CD14-positive monocyte (primary cell): ENCODE results near the gene ABTB1. TPM values are rescaled to one million over a fixed set of nuclear protein-coding genes. Genes with fewer than 3 reads are reported as not detected.

ENCODE experiments used
- DNase-seq, 3 donors: peaks; one replicate each; pipeline ENCODE4 v3.0.0-alpha.2; 2011 to 2022
- H2AFZ ChIP-seq: 2 replicates; pipeline ENCODE4 v1.6.0; 2012; ENCODE audit warnings: mild to moderate bottlenecking, low read depth, low read length, inconsistent platforms; ENCODE audit not compliant: insufficient read depth, poor library complexity, severe bottlenecking
- H3K27ac ChIP-seq, 2 donors: 1 replicate in 1 of 2; 2 replicates in 1 of 2; pipeline ENCODE4 v1.5.1; 2012 to 2013; ENCODE audit warnings: low read length in 2 of 2, control low read depth in 1 of 2, inconsistent platforms in 1 of 2, low read depth in 1 of 2, mild to moderate bottlenecking in 1 of 2
- H3K27me3 ChIP-seq, 2 donors: one replicate each; pipeline versions ENCODE4 v1.6.0 to v1.6.1; 2011 to 2013; ENCODE audit warnings: low read length in 2 of 2; ENCODE audit not compliant: control insufficient read depth in 2 of 2, insufficient read depth in 2 of 2
- H3K36me3 ChIP-seq, 2 donors: replicated peaks in 1 of 2; 1 replicate in 1 of 2; 2 replicates in 1 of 2; pipeline versions ENCODE4 v1.5.1 to v1.6.1; 2012 to 2013; ENCODE audit warnings: low read length in 2 of 2, control low read depth in 1 of 2, inconsistent platforms in 1 of 2, mild to moderate bottlenecking in 1 of 2; ENCODE audit not compliant: insufficient read depth in 2 of 2, control insufficient read depth in 1 of 2
- H3K4me1 ChIP-seq, 2 donors: 1 replicate in 1 of 2; 2 replicates in 1 of 2; pipeline versions ENCODE4 v1.5.1 to v1.6.1; 2012 to 2013; ENCODE audit warnings: low read length in 2 of 2, control low read depth in 1 of 2, inconsistent platforms in 1 of 2, mild to moderate bottlenecking in 1 of 2, moderate library complexity in 1 of 2; ENCODE audit not compliant: insufficient read depth in 2 of 2, control insufficient read depth in 1 of 2
- H3K4me2 ChIP-seq: replicated peaks from 2 replicates; pipeline ENCODE3; 2012; ENCODE audit warnings: low read length, moderate library complexity, mild to moderate bottlenecking; ENCODE audit not compliant: poor library complexity, severe bottlenecking; ENCODE audit errors: extremely low read depth
- H3K4me3 ChIP-seq, 3 experiments: fragments of 200-600 bp in 1 of 3; sonication (generic) in 1 of 3; replicated peaks in 1 of 3; 1 replicate in 2 of 3; 2 replicates in 1 of 3; pipeline ENCODE4 v1.5.1; 2011 to 2013; ENCODE audit warnings: low read length in 3 of 3, mild to moderate bottlenecking in 3 of 3, control low read depth in 2 of 3, low read depth in 2 of 3, inconsistent platforms in 1 of 3, moderate library complexity in 1 of 3
- H3K79me2 ChIP-seq: 2 replicates; pipeline ENCODE4 v1.6.0; 2012; ENCODE audit warnings: mild to moderate bottlenecking, control low read depth, inconsistent platforms, low read length, moderate library complexity; ENCODE audit not compliant: insufficient read depth
- H3K9ac ChIP-seq: 2 replicates; pipeline ENCODE4 v1.6.0; 2017; ENCODE audit warnings: low read length, mild to moderate bottlenecking; ENCODE audit not compliant: insufficient read depth, poor library complexity, severe bottlenecking
- H3K9me3 ChIP-seq, 2 donors: replicated peaks in 1 of 2; 1 replicate in 1 of 2; 2 replicates in 1 of 2; pipeline versions ENCODE4 v1.5.1 to v1.6.1; 2012 to 2013; ENCODE audit warnings: low read length in 2 of 2, control low read depth in 1 of 2; ENCODE audit not compliant: control insufficient read depth in 1 of 2, insufficient read depth in 1 of 2
- H4K20me1 ChIP-seq: 2 replicates; pipeline ENCODE4 v1.6.0; 2012; ENCODE audit warnings: mild to moderate bottlenecking, low read length, control low read depth, moderate library complexity; ENCODE audit not compliant: insufficient read depth
- H3K27ac Mint-ChIP-seq, 7 donors: one replicate each; pipeline ENCODE4 v1.8.0; 2020; ENCODE audit warnings: mild to moderate bottlenecking in 7 of 7, mixed read lengths in 7 of 7, moderate library complexity in 6 of 7, inconsistent platforms in 2 of 7
- H3K27me3 Mint-ChIP-seq, 3 donors: one replicate each; pipeline ENCODE4 v1.8.0; 2021 to 2022; ENCODE audit warnings: low read depth in 3 of 3, mild to moderate bottlenecking in 3 of 3, mixed read lengths in 3 of 3, moderate library complexity in 3 of 3, inconsistent platforms in 1 of 3
- H3K36me3 Mint-ChIP-seq, 2 donors: one replicate each; pipeline ENCODE4 v1.8.0; 2020; ENCODE audit warnings: mixed read lengths in 2 of 2, inconsistent platforms in 1 of 2, mild to moderate bottlenecking in 1 of 2
- H3K4me1 Mint-ChIP-seq: one replicate; pipeline ENCODE4 v1.8.0; 2020; ENCODE audit warnings: mild to moderate bottlenecking, mixed read lengths
- H3K4me3 Mint-ChIP-seq, 2 donors: one replicate each; pipeline ENCODE4 v1.8.0; 2020; ENCODE audit warnings: mild to moderate bottlenecking in 2 of 2, mixed read lengths in 2 of 2, moderate library complexity in 1 of 2
- H3K9me3 Mint-ChIP-seq, 7 donors: one replicate each; pipeline ENCODE4 v1.8.0; 2020 to 2022; ENCODE audit warnings: mixed read lengths in 7 of 7, mild to moderate bottlenecking in 6 of 7, moderate library complexity in 6 of 7, inconsistent platforms in 2 of 7
- CTCF ChIP-seq: fragments of 200-600 bp; IDR thresholded peaks from one replicate; pipeline ENCODE4 v1.8.0; 2022; ENCODE audit warnings: antibody characterized with exemption, mild to moderate bottlenecking
- WGBS: methylation state at CpG from one replicate; pipeline ENCODE4 v1.1.5; 2013; ENCODE audit warnings: missing lambda C conversion rate; ENCODE audit not compliant: insufficient coverage; 5-methylcytosine and 5-hydroxymethylcytosine counted together
- intact Hi-C, 2 donors: fragments of 100-400 bp; cut with micrococcal nuclease; formaldehyde crosslinking; loops; one replicate each; pipeline versions ENCODE4 v1.15.0 to v1.15.1; 2023
- polyA plus RNA-seq, 3 donors: library from polyadenylated mRNA; depleted of rRNA in 1 of 3; unstranded in 2 of 3; stranded (reverse) in 1 of 3; fragments of 300-500 nt in 2 of 3; fragments of >200 nt in 1 of 3; fragmentation: Illumina TruSeq in 2 of 3; gene quantifications; 1 replicate in 2 of 3; 2 replicates in 1 of 3; pipeline ENCODE4 v1.2.3, GENCODE V29; 2012 to 2021

Gene ABTB1
- polyA plus RNA-seq, 3 donors, result 107 to 246 (median 118) TPM

DNA sequence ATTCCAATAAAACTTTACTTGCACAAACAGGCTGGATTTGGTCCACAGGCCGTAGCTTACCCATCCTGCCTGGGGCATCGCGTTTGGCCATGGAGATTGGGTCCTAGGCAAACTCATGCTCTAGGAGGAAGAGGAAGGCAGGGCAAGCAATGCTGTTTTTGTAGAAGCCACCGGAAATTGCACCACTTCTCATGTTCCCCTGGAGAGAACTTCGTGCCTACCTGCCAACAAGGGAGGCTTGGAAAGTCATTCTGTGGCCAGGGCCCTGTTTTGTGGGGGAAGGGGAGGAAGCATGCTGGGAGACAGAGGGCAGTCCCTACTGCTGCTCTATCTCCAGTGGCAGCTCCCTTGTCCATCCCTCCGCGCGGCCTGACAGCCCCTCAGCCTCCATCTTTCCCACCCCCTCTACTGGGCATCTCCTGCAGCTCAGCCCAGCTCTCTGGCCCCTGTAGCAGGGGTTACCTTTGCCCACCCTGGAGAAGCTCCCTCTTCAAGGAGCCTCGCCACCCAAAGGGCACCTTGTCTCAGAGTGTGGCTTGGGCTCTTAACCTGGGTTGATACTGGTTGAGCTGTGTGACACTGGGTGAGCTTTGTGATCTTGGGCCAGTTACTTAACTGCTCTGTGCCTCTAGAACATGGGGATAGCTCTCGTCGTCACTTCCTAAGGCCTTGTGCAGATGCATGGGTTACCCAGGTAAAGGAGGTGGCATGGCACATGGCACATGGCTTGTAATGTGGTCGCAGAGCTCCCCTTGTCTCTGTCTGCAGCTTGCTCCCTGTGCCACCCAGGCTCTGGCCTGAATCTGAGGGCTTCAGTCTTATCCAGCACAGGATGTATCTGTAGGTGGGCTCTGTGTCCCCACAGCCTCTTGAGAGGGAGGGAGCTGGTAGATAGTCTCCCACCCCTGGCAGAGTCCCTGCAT lies 6.1 kb downstream of the ABTB1 start:
- H3K27ac ChIP-seq, result peak overlapping the region in 1 of 2 donors; percentile 7
- no peaks in the 10 kb centered on the region for H3K27me3 ChIP-seq
- peaks cover 49 to 72% of the 10 kb centered on the region in 2 donors for H3K4me1 ChIP-seq
- intact Hi-C loops, result loop anchor here (5.0 to 10.0 kb wide), 4 partner anchors 77 to 396 kb away; partner anchors contain the start of gene SEC61A1 (in 1 of the 2)
- H3K36me3 ChIP-seq, result peaks cover 26 to 43% of the 10 kb centered on the region in 2 donors
- H2AFZ ChIP-seq, result no peak overlapping the region
- H4K20me1 ChIP-seq, result peaks cover 39% of the 10 kb centered on the region
- peaks cover 0 to 3% (median 2%) of the 10 kb centered on the region in 3 donors for H3K27me3 Mint-ChIP-seq
- H3K4me3 Mint-ChIP-seq, result peak overlapping the region in 1 of 2 donors; percentile 39
- peak; percentile 21 to 53 (median 52) for DNase-seq
- peaks cover 57 to 63% of the 10 kb centered on the region in 2 donors for H3K36me3 Mint-ChIP-seq
- peaks cover 0 to 8% (median 0%) of the 10 kb centered on the region in 7 donors for H3K9me3 Mint-ChIP-seq
- H3K4me2 ChIP-seq, result peak overlapping the region; percentile 4
- H3K4me1 Mint-ChIP-seq, result peaks cover 78% of the 10 kb centered on the region
- peak overlapping the region in 1 of 3 experiments; percentile 3 for H3K4me3 ChIP-seq
- no peak for TF ChIP-seq CTCF
- 97% methylated on average over 6 of the region's 12 CpGs for WGBS
- peaks cover 0 to 8% of the 10 kb centered on the region in 2 donors for H3K9me3 ChIP-seq
- no peak overlapping the region for H3K9ac ChIP-seq
- peaks cover 13% of the 10 kb centered on the region for H3K79me2 ChIP-seq
- H3K27ac Mint-ChIP-seq, result peak overlapping the region; percentile 15 to 85 (median 73)

DNA sequence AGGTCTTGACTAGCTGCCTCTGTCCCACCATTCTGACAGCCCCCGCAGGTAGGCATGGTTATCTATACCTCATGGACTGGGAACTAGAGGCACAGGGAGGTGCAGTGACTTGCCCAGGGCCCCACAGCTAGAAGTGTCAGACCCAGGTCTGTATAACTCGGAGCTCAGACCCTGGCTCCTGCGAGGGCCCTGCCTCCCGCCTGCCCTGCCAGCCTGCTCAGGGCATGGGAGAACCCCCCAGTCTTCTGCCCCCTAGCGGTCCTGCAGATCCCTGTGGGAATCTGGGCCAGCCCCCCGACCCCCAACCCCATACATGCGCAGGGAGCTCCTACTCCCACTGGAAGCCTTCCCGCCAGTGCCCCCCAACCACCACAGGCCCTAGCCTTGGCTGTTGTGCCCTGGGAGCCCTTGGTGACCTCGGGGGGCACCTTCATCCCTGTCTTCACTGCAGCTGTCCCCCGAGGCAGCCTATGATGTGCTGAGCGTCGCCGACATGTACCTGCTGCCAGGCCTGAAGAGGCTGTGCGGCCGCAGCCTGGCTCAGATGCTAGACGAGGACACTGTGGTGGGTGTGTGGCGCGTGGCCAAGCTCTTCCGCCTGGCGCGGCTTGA lies 6.9 kb downstream of the ABTB1 start:
- H3K27ac ChIP-seq, result no peak overlapping the region
- H3K27me3 ChIP-seq, result no peaks in the 10 kb centered on the region
- peaks cover 48 to 66% of the 10 kb centered on the region in 2 donors for H3K4me1 ChIP-seq
- peaks cover 0 to 8% of the 10 kb centered on the region in 2 donors for H3K9me3 ChIP-seq
- H2AFZ ChIP-seq, result no peak overlapping the region
- TF ChIP-seq CTCF, result no peak
- no peak overlapping the region for H3K9ac ChIP-seq
- H3K4me2 ChIP-seq, result no peak overlapping the region
- DNase-seq, result no peak
- no peak overlapping the region for H3K4me3 ChIP-seq
- H3K4me1 Mint-ChIP-seq, result peaks cover 78% of the 10 kb centered on the region
- H3K36me3 Mint-ChIP-seq, result peaks cover 54 to 57% of the 10 kb centered on the region in 2 donors
- peaks cover 26 to 43% of the 10 kb centered on the region in 2 donors for H3K36me3 ChIP-seq
- H3K79me2 ChIP-seq, result peaks cover 7% of the 10 kb centered on the region
- peak overlapping the region in 1 of 7 donors; percentile 18 for H3K27ac Mint-ChIP-seq
- WGBS, result 96% methylated on average over 16 of the region's 21 CpGs
- intact Hi-C loops, result loop anchor here (5.0 to 10.0 kb wide), 4 partner anchors 77 to 395 kb away; partner anchors contain the start of gene SEC61A1 (in 1 of the 2)
- peaks cover 0 to 8% (median 0%) of the 10 kb centered on the region in 7 donors for H3K9me3 Mint-ChIP-seq
- peaks cover 32% of the 10 kb centered on the region for H4K20me1 ChIP-seq
- H3K4me3 Mint-ChIP-seq, result no peak overlapping the region
- H3K27me3 Mint-ChIP-seq, result peaks cover 0 to 3% (median 2%) of the 10 kb centered on the region in 3 donors
